ENCODE measurements around the gene ARAP1.
"Not testable (repeated sequence)": the region's sequence is repeated elsewhere in the genome, so short reads cannot be mapped to it uniquely, and the experiment has no call there.

ARAP1 gene

GRCh38 chr11:72752088-72752914 lies at the start of gene ARAP1:
Gene ARAP1 (minus strand): TSS chr11:72752408. CDS start chr11:72727128, 25,280 bp downstream.
- peak; percentile 74 for DNase-seq (ENCODE audit: low read depth, low spot score)
- in situ Hi-C loops (cut with HindIII; ENCODE audit: low sequenced_read_pairs): no loop called here
- peak within 1 kb of the TSS; percentile 76 for H3K4me3 ChIP-seq (ENCODE audit: low read depth, low read length)
- TF ChIP-seq CTCF (IDR thresholded peaks at IDR 0.05; ENCODE audit: low read depth, low read length): peak; percentile 4

- DNase-seq (ENCODE audit: low read depth, low spot score): no peak
- in situ Hi-C loops (cut with HindIII; ENCODE audit: low sequenced_read_pairs): no loop called here
- H3K4me3 ChIP-seq (ENCODE audit: low read depth, low read length): no peak overlapping the region
- TF ChIP-seq CTCF (IDR thresholded peaks at IDR 0.05; ENCODE audit: low read depth, low read length): no peak
These were observed 47.2 kb upstream of the ARAP1 start for GRCh38 chr11:72799441-72799840.

- no peak overlapping the region for H3K4me3 ChIP-seq (ENCODE audit: low read depth, low read length)
- no peak for TF ChIP-seq CTCF (IDR thresholded peaks at IDR 0.05; ENCODE audit: low read depth, low read length)
- in situ Hi-C loops (cut with HindIII; ENCODE audit: low sequenced_read_pairs): no loop called here
- no peak for DNase-seq (ENCODE audit: low read depth, low spot score)
These were observed 46.2 kb upstream of the ARAP1 start for GRCh38 chr11:72798361-72798760.

GRCh38 chr11:72793425-72794367 lies 41.5 kb upstream of the ARAP1 start, which contains the start of gene STARD10:
Gene STARD10 (minus strand): TSS chr11:72794047. CDS start chr11:72781181, 12,866 bp downstream.
- DNase-seq (ENCODE audit: low read depth, low spot score): peak; percentile 96
- in situ Hi-C loops (cut with HindIII; ENCODE audit: low sequenced_read_pairs): no loop called here
- peak within 1 kb of the TSS; percentile 78 for H3K4me3 ChIP-seq (ENCODE audit: low read depth, low read length)
- TF ChIP-seq CTCF (IDR thresholded peaks at IDR 0.05; ENCODE audit: low read depth, low read length): peak; percentile 96

GRCh38 chr11:72793076-72793424 lies 40.8 kb upstream of the ARAP1 start:
- no peak overlapping the region for H3K4me3 ChIP-seq (ENCODE audit: low read depth, low read length)
- in situ Hi-C loops (cut with HindIII; ENCODE audit: low sequenced_read_pairs): no loop called here
- DNase-seq (ENCODE audit: low read depth, low spot score): no peak
- no peak for TF ChIP-seq CTCF (IDR thresholded peaks at IDR 0.05; ENCODE audit: low read depth, low read length)

GRCh38 chr11:72792437-72793021 lies 40.3 kb upstream of the ARAP1 start:
- in situ Hi-C loops (cut with HindIII; ENCODE audit: low sequenced_read_pairs): no loop called here

GRCh38 chr11:72791228-72791627 lies 39.0 kb upstream of the ARAP1 start:
- DNase-seq (ENCODE audit: low read depth, low spot score); H3K4me3 ChIP-seq (ENCODE audit: low read depth, low read length); in situ Hi-C loops (cut with HindIII; ENCODE audit: low sequenced_read_pairs): not testable (repeated sequence)

More at GRCh38 chr11:72792437-72793021, 40.3 kb upstream of the ARAP1 start:
- H3K4me3 ChIP-seq (ENCODE audit: low read depth, low read length): no peak overlapping the region
- no peak for TF ChIP-seq CTCF (IDR thresholded peaks at IDR 0.05; ENCODE audit: low read depth, low read length)
- no peak for DNase-seq (ENCODE audit: low read depth, low spot score)
